HCT116 (cell line): ENCODE results near the gene MORN2. TPM values are rescaled to one million over a fixed set of nuclear protein-coding genes. Genes with fewer than 3 reads are reported as not detected.

Experiments used
- ATAC-seq: fragments of 200-7000 bp; cut with Tn5 transposase; 2 replicates; pipeline ENCODE4 v1.9.1; 2020; ENCODE audit warnings: mild to moderate bottlenecking, moderate library complexity
- BruUV-seq: library from RNA; stranded (reverse); fragments of 400-500 nt; replicated peaks from 2 replicates; lab custom pipeline; 2021; lab: Mats Ljungman, UMichigan
- CTCF ChIA-PET: fragments of 300-600 bp; sonication (Branson Sonifier 250); formaldehyde crosslinking; loops from one replicate; lab custom pipeline; 2021; ENCODE audit warnings: antibody characterized with exemption; lab: Charles Lee
- POLR2A ChIA-PET: fragments of 300-600, 350-600 bp; sonication (Branson Sonifier 250); formaldehyde crosslinking; loops from one replicate; lab custom pipeline; 2021; ENCODE audit warnings: antibody characterized with exemption; lab: Charles Lee
- RAD21 ChIA-PET, 2 experiments: fragments of 300-600 bp; sonication (Branson Sonifier 250); formaldehyde crosslinking; loops; one replicate each; lab custom pipeline; 2023; ENCODE audit warnings: low total read pairs in 2 of 2; ENCODE audit not compliant: uncharacterized antibody in 2 of 2, unreplicated experiment in 2 of 2, low non-redundant PET in 1 of 2; lab: Charles Lee
- DNase-seq: peaks from one replicate; pipeline ENCODE4 v3.0.0-alpha.2; 2010; ENCODE audit warnings: low read depth, low spot score
- H2AFZ ChIP-seq: fragments of 200-600 bp; shearing (Covaris generic), sonication (generic); 2 replicates; pipeline ENCODE4 v1.6.1; 2017; ENCODE audit warnings: low read depth, mixed run types, mixed read lengths, antibody characterized with exemption, low read length; ENCODE audit not compliant: poor library complexity, severe bottlenecking
- H3K27ac ChIP-seq: 2 replicates; pipeline ENCODE4 v1.5.1; 2012; ENCODE audit warnings: low read depth, low read length
- H3K27me3 ChIP-seq: fragments of 200-600 bp; sonication (generic); 2 replicates; pipeline ENCODE4 v1.6.1; 2016; ENCODE audit warnings: mixed run types, low read length, mixed read lengths; ENCODE audit not compliant: insufficient read depth
- H3K36me3 ChIP-seq, 2 experiments: fragments of 200-500 bp in 1 of 2; fragments of 200-600 bp in 1 of 2; sonication (Bioruptor generic) in 1 of 2; sonication (generic) in 1 of 2; 2 replicates each; pipeline versions ENCODE4 v1.5.1 to v1.6.1; 2014 to 2016; ENCODE audit warnings: low read length in 2 of 2, inconsistent platforms in 1 of 2, mixed read lengths in 1 of 2, mixed run types in 1 of 2; ENCODE audit not compliant: insufficient read depth in 2 of 2, control insufficient read depth in 1 of 2
- H3K4me1 ChIP-seq, 2 experiments: fragments of 200-600 bp in 1 of 2; sonication (generic) in 1 of 2; 2 replicates each; pipeline versions ENCODE4 v1.5.1 to v1.6.1; 2012 to 2017; ENCODE audit warnings: low read length in 2 of 2, inconsistent platforms in 1 of 2, mild to moderate bottlenecking in 1 of 2, mixed read lengths in 1 of 2, mixed run types in 1 of 2, moderate library complexity in 1 of 2; ENCODE audit not compliant: insufficient read depth in 2 of 2, control insufficient read depth in 1 of 2
- H3K4me2 ChIP-seq: fragments of 200-600 bp; sonication (generic); 2 replicates; pipeline ENCODE4 v1.6.1; 2017; ENCODE audit warnings: mixed run types, low read length, mixed read lengths
- H3K4me3 ChIP-seq, 2 experiments: fragments of 200-600 bp in 1 of 2; sonication (generic) in 1 of 2; replicated peaks in 1 of 2; 2 replicates each; pipeline ENCODE4 v1.5.1; 2011 to 2016; ENCODE audit warnings: low read length in 2 of 2, control low read depth in 1 of 2, low read depth in 1 of 2, mild to moderate bottlenecking in 1 of 2, mixed read lengths in 1 of 2, mixed run types in 1 of 2
- H3K79me2 ChIP-seq: fragments of 200-600 bp; sonication (generic); 2 replicates; pipeline ENCODE4 v1.6.1; 2017; ENCODE audit warnings: mild to moderate bottlenecking, mixed run types, low read length, moderate library complexity, mixed read lengths; ENCODE audit not compliant: insufficient read depth
- H3K9ac ChIP-seq: fragments of 200-600 bp; sonication (generic); 2 replicates; pipeline ENCODE4 v1.6.1; 2016; ENCODE audit warnings: low read length, mixed read lengths
- H3K9me2 ChIP-seq: fragments of 200-600 bp; sonication (generic), shearing (Covaris generic); 2 replicates; pipeline ENCODE4 v1.6.1; 2017; ENCODE audit warnings: mixed run types, mild to moderate bottlenecking, moderate library complexity; ENCODE audit not compliant: insufficient read depth
- H3K9me3 ChIP-seq, 2 experiments: fragments of 200-500 bp in 1 of 2; fragments of 200-600 bp in 1 of 2; sonication (Bioruptor generic) in 1 of 2; sonication (generic) in 1 of 2; 2 replicates each; pipeline ENCODE4 v1.6.1; 2014 to 2017; ENCODE audit warnings: low read length in 2 of 2, mixed read lengths in 2 of 2, inconsistent platforms in 1 of 2, low read depth in 1 of 2, mild to moderate bottlenecking in 1 of 2, mixed run types in 1 of 2, moderate library complexity in 1 of 2; ENCODE audit not compliant: control insufficient read depth in 1 of 2, insufficient read depth in 1 of 2
- H4K20me1 ChIP-seq: fragments of 200-600 bp; sonication (generic), shearing (Covaris generic); 2 replicates; pipeline ENCODE4 v1.6.1; 2017; ENCODE audit warnings: mixed run types, mild to moderate bottlenecking, moderate library complexity; ENCODE audit not compliant: insufficient read depth
- CTCF ChIP-seq, 3 experiments: fragments of 200-600 bp in 1 of 3; sonication (generic) in 1 of 3; IDR thresholded peaks in 2 of 3; conservative IDR thresholded peaks in 1 of 3; 2 replicates each; pipeline ENCODE4 v1.5.1; 2012 to 2017; ENCODE audit warnings: low read depth in 2 of 3, low read length in 2 of 3, antibody characterized with exemption in 1 of 3, borderline replicate concordance in 1 of 3, control low read depth in 1 of 3, mild to moderate bottlenecking in 1 of 3, mixed read lengths in 1 of 3, mixed run types in 1 of 3, moderate library complexity in 1 of 3; ENCODE audit not compliant: insufficient read depth in 1 of 3
- RAD21 ChIP-seq: IDR thresholded peaks from 2 replicates; pipeline ENCODE4 v1.6.1; 2012; ENCODE audit warnings: low read depth, mild to moderate bottlenecking
- SIN3A ChIP-seq: IDR thresholded peaks from 2 replicates; pipeline ENCODE4 v1.6.1; 2012; ENCODE audit warnings: low read depth
- intact Hi-C: fragments of 100-400 bp; cut with micrococcal nuclease; formaldehyde crosslinking; loops from 2 replicates; pipeline ENCODE4 v1.10.0; 2022
- total RNA-seq: library from RNA; stranded (reverse); gene quantifications from one replicate; pipeline ENCODE4 v1.2.1, GENCODE V29; 2021; ENCODE audit not compliant: unreplicated experiment

The MORN2 gene
- total RNA-seq, 1 experiment from 2014 or later = 11.9 TPM

GRCh38 chr2:38835015-38835601 lies 40.7 kb upstream of the MORN2 start:
- BruUV-seq = no TSS peak

More at GRCh38 chr2:38835015-38835601, 40.7 kb upstream of the MORN2 start:
- ATAC-seq (peak; percentile 64), DNase-seq (peak; percentile 19)
- POLR2A ChIA-PET = no interaction called here
- H3K9me2 ChIP-seq = no peaks in the 10 kb centered on the region
- no peak overlapping the region for H3K4me3 ChIP-seq
- no peaks in the 10 kb centered on the region for H3K9me3 ChIP-seq
- peaks cover 3 to 19% of the 10 kb centered on the region in 2 experiments; a peak in 3 of 4 replicates for H3K36me3 ChIP-seq
- no peak overlapping the region for H3K4me2 ChIP-seq
- no peak overlapping the region for H3K27ac ChIP-seq
- H3K9ac ChIP-seq = no peak overlapping the region
- H2AFZ ChIP-seq = no peak overlapping the region
- H3K4me1 ChIP-seq = no peaks in the 10 kb centered on the region
- RAD21 ChIA-PET = no interaction called here
- no peaks in the 10 kb centered on the region for H4K20me1 ChIP-seq
- CTCF ChIA-PET = interaction anchor here (1.2 to 1.4 kb wide), 2 partner anchors 11 to 42 kb away, joined by 3 read pairs; no protein-coding TSS in a partner anchor
- TF ChIP-seq RAD21 (peak; percentile 52), SIN3A (no peak), CTCF (IDR thresholded peaks at IDR 0.05 in 2 of 3, conservative IDR thresholded peaks at IDR 0.05 in 1 of 3; ENCODE audit: borderline replicate concordance in 1 of 3, insufficient read depth in 1 of 3, low read depth in 2 of 3, low read length in 2 of 3) (peak; percentile 31 to 68 (median 52); a peak in 4 of 6 replicates)
- intact Hi-C loops = loop anchor here (10.0 kb wide), 1 partner anchor 300 kb away; no protein-coding TSS in a partner anchor
- H3K27me3 ChIP-seq = no peaks in the 10 kb centered on the region
- H3K79me2 ChIP-seq = no peaks in the 10 kb centered on the region
